ENCODE measurements around the gene RPS5.

GRCh38 chr19:58396691-58397532, 9.8 kb downstream of the RPS5 start:
- TF ChIP-seq CTCF (IDR thresholded peaks at IDR 0.05) (no peak), POLR2A (IDR thresholded peaks at IDR 0.05) (no peak)

Data from thyroid gland (tissue), 4 donors.